Measurements from ENCODE around the gene FBXL3.

The FBXL3 gene

GRCh38 chr13:77056886-77057285 lies 29.9 kb upstream of the FBXL3 start:
- TF ChIP-seq POLR2AphosphoS5 (IDR thresholded peaks at IDR 0.05; ENCODE audit: low read depth, low read length) (no peak), TAF1 (IDR thresholded peaks at IDR 0.05; ENCODE audit: borderline replicate concordance, insufficient read depth, low read length) (no peak), SIN3A (IDR thresholded peaks at IDR 0.05; ENCODE audit: borderline replicate concordance, insufficient read depth, low read length) (no peak), FOXP2 (optimal IDR thresholded peaks at IDR 0.05; ENCODE audit: borderline replicate concordance, extremely low read depth, extremely low read length, insufficient read depth) (no peak), REST (IDR thresholded peaks at IDR 0.05; ENCODE audit: insufficient read depth in 1 of 2, low read depth in 2 of 2, low read length in 2 of 2) (no peak)

GRCh38 chr13:77056382-77056781 lies 29.4 kb upstream of the FBXL3 start:
- TF ChIP-seq TAF1 (IDR thresholded peaks at IDR 0.05; ENCODE audit: borderline replicate concordance, insufficient read depth, low read length) (no peak), POLR2AphosphoS5 (IDR thresholded peaks at IDR 0.05; ENCODE audit: low read depth, low read length) (no peak), FOXP2 (optimal IDR thresholded peaks at IDR 0.05; ENCODE audit: borderline replicate concordance, extremely low read depth, extremely low read length, insufficient read depth) (no peak), SIN3A (IDR thresholded peaks at IDR 0.05; ENCODE audit: borderline replicate concordance, insufficient read depth, low read length) (no peak), REST (IDR thresholded peaks at IDR 0.05; ENCODE audit: insufficient read depth in 1 of 2, low read depth in 2 of 2, low read length in 2 of 2) (no peak)

- TF ChIP-seq FOXP2 (optimal IDR thresholded peaks at IDR 0.05; ENCODE audit: borderline replicate concordance, extremely low read depth, extremely low read length, insufficient read depth) (no peak), TAF1 (IDR thresholded peaks at IDR 0.05; ENCODE audit: borderline replicate concordance, insufficient read depth, low read length) (no peak), REST (IDR thresholded peaks at IDR 0.05; ENCODE audit: insufficient read depth in 1 of 2, low read depth in 2 of 2, low read length in 2 of 2) (no peak), POLR2AphosphoS5 (IDR thresholded peaks at IDR 0.05; ENCODE audit: low read depth, low read length) (no peak), SIN3A (IDR thresholded peaks at IDR 0.05; ENCODE audit: borderline replicate concordance, insufficient read depth, low read length) (no peak)
Measured at GRCh38 chr13:77055158-77055557, 28.2 kb upstream of the FBXL3 start.

GRCh38 chr13:77053192-77053591 lies 26.2 kb upstream of the FBXL3 start:
- TF ChIP-seq FOXP2 (optimal IDR thresholded peaks at IDR 0.05; ENCODE audit: borderline replicate concordance, extremely low read depth, extremely low read length, insufficient read depth) = no peak
- no peak for TF ChIP-seq TAF1 (IDR thresholded peaks at IDR 0.05; ENCODE audit: borderline replicate concordance, insufficient read depth, low read length)
- no peak for TF ChIP-seq SIN3A (IDR thresholded peaks at IDR 0.05; ENCODE audit: borderline replicate concordance, insufficient read depth, low read length)
- TF ChIP-seq REST (IDR thresholded peaks at IDR 0.05; ENCODE audit: insufficient read depth in 1 of 2, low read depth in 2 of 2, low read length in 2 of 2) = no peak
- TF ChIP-seq POLR2AphosphoS5 (IDR thresholded peaks at IDR 0.05; ENCODE audit: low read depth, low read length) = no peak

- TF ChIP-seq POLR2AphosphoS5 (IDR thresholded peaks at IDR 0.05; ENCODE audit: low read depth, low read length) (no peak), TAF1 (IDR thresholded peaks at IDR 0.05; ENCODE audit: borderline replicate concordance, insufficient read depth, low read length) (no peak), REST (IDR thresholded peaks at IDR 0.05; ENCODE audit: insufficient read depth in 1 of 2, low read depth in 2 of 2, low read length in 2 of 2) (no peak), FOXP2 (optimal IDR thresholded peaks at IDR 0.05; ENCODE audit: borderline replicate concordance, extremely low read depth, extremely low read length, insufficient read depth) (no peak), SIN3A (IDR thresholded peaks at IDR 0.05; ENCODE audit: borderline replicate concordance, insufficient read depth, low read length) (no peak)
Measured at GRCh38 chr13:77048681-77049080, 21.7 kb upstream of the FBXL3 start.

All from PFSK-1 (cell line).